HG03045 (cell line): ENCODE results near the gene TMEM52B.
"Not testable (repeated sequence)": the region's sequence is repeated elsewhere in the genome, so short reads cannot be mapped to it uniquely, and the experiment has no call there.

Source experiments
- ATAC-seq: cut with Tn5 transposase; IDR thresholded peaks from one replicate; pipeline ENCODE4 v1.9.1; 2021; ENCODE audit warnings: mild to moderate bottlenecking, moderate library complexity; ENCODE audit not compliant: unreplicated experiment

Gene TMEM52B

GRCh38 chr12:10211101-10211939 is 32.5 kb downstream of the TMEM52B start:
- ATAC-seq: no peak

- peak; percentile 77 for ATAC-seq
These were observed 33.3 kb downstream of the TMEM52B start for GRCh38 chr12:10211940-10212738.

- ATAC-seq: peak; percentile 66
These were observed 33.9 kb downstream of the TMEM52B start, which contains the start of gene GABARAPL1 for GRCh38 chr12:10212739-10213131. Gene GABARAPL1 (plus strand): TSS chr12:10212877. CDS start chr12:10213130, 253 bp downstream.

GRCh38 chr12:10213168-10214135 is 34.6 kb downstream of the TMEM52B start:
- peak; percentile 60 for ATAC-seq

DNA sequence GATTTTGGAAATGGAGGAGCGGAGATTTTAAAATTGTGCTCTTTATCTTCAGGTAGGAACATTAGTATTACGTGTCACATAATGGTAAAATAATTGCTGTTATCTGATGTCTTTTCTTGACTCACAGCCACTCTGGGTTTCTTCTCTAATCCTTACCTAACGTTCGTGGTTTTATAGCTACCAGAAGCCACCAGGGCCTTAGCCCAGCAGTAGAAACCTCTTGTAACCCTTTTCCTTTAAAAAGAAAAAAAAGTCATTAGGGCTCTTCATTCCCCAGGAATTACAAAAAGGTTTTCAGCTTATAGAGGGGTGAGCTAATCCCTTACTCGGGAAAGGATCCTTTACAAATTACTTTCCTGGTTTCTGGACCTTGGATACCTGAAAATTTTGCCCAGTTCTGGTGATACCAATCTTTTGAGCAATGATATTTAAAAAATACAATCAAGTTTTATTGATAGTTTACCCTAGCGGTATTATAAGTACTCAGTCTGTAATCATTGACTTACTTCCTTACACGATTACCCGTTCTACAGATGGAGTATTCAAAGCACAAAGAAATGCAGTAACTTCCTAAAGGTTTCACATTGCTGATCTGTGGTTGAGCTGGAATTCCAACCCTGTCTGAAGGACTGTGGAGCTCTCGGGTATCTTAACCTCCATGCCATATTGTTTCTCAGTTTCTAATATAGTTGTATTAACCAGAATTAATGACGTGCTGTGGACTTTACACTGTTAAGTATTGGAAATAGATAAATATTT is 35.5 kb downstream of the TMEM52B start:
- ATAC-seq: no peak

GRCh38 chr12:10214895-10215267 is 36.0 kb downstream of the TMEM52B start:
- no peak for ATAC-seq

DNA sequence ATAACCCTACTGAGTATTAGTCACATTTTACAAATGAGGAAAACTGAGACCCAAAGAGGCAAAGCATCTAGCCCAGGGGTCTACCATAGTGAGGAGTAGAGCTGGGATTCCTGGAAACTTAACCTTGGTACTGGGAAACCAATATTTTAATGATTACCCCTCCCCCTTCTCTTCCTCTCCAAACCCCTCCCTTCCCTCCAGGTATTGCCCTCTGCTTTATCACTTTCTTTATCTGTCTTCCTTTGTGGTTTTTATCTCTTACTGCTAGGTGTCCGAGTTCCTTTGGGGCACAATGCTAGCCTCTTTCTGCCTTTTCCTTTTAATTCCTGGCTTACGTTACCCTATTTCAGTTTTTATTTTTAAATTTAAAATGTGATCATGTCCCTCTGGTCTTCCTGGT is 36.6 kb downstream of the TMEM52B start:
- ATAC-seq: no peak

- not testable (repeated sequence) for ATAC-seq
These were observed 37.1 kb downstream of the TMEM52B start for GRCh38 chr12:10215946-10216345.

GRCh38 chr12:10218021-10218420 is 39.2 kb downstream of the TMEM52B start:
- no peak for ATAC-seq

- no peak for ATAC-seq
These were observed 41.7 kb downstream of the TMEM52B start for GRCh38 chr12:10220398-10221077.

DNA sequence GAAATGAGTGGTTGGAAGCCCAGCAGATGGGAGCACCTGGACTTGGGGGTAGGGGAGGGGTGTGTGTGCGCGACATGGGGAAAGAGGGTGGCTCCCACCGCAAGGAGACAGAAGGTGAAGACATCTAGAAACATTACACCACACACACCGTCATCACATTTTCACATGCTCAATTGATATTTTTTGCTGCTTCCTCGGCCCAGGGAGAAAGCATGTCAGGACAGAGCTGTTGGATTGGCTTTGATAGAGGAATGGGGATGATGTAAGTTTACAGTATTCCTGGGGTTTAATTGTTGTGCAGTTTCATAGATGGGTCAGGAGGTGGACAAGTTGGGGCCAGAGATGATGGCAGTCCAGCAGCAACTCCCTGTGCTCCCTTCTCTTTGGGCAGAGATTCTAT is 43.0 kb downstream of the TMEM52B start:
- ATAC-seq: no peak

DNA sequence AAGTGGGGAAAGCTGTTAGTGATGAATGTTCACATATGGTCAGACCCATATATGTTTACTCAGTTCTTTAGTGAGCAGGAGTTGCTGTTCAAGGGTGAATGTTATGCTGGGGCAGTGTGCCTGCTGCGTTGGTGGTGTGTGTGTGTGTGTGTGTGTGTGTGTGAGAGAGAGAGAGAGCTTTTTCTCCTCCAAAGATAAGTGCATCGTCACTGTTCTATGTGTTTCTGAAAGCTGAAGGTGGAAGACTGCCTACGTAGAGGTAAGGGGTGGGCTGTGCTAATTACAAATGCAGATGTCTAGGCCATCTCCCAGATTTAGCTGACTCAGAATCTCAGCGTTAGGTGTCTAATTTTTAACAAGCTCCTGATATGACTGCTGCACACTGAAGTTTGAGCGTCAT is 44.4 kb downstream of the TMEM52B start:
- ATAC-seq: no peak

- ATAC-seq: not testable (repeated sequence)
These were observed 46.6 kb downstream of the TMEM52B start for GRCh38 chr12:10225426-10225825.

DNA sequence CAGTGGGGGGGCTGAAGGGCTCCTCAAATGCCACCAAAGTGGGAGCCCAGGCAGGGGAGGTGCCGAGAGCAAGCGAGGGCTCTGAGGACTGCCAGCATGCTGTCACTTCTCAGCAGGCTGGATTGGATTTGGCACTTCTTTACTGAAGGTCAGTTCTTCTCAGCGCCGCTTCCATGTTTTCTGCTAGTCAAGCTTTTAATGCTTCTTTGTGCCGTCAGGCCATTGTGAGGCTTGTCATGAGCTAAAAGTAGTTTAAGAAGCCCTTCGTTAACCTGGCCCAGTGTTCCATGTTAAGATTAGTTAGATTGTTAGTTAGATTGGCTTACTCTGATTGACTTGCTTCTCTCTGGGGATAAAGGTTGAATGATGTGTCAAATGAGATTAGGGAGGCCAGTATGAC is 47.3 kb downstream of the TMEM52B start:
- ATAC-seq: no peak

- ATAC-seq: no peak
These were observed 47.9 kb downstream of the TMEM52B start for GRCh38 chr12:10226731-10227130.

DNA sequence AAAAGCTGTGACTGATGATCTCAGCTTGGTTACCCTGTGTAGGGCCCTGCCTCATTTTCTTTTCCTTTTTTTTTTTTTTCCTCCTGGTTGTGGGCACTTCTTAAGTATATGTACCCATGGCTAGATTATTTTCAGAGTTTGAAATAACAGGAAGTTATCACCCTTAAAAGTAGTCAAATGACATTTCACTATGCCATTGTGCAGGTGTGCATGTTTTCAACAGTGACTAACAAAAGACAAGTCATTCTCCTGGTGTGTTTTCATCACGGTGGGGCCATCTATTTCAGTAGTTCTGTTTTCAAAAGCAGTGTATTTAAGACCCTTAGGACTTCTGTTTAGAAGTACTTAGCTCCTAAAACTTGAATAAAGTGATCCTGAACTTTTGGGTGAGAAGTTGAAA is 48.8 kb downstream of the TMEM52B start:
- no peak for ATAC-seq

DNA sequence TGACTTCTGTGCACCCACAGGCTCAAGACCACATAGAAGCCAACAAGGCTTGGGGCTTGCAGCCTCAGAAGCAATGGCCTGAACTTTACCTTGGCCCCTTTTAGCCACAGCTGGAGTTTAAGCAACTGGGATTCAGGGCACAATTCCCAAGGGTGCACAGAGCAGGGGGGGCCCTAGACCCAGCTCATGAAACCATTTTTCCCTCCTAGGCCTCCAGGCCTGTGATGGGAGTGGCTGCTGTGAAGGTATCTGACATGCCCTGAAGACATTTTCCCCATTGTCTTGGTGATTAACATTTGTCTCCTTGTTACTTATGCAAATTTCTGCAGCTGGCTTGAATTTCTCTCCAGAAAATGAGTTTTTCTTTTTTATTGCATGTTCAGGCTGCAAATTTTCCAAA is 55.7 kb downstream of the TMEM52B start:
- ATAC-seq: no peak

GRCh38 chr12:10235761-10236631 is 57.2 kb downstream of the TMEM52B start:
- no peak for ATAC-seq

- no peak for ATAC-seq
These were observed 57.9 kb downstream of the TMEM52B start for GRCh38 chr12:10236720-10237119.
